Erythroblast (primary cell): ENCODE measurements around the gene GOLGA2.

ENCODE experiments used
- GATA1 ChIP-seq: IDR thresholded peaks from 2 replicates; pipeline ENCODE4 v1.6.1; 2011; ENCODE audit warnings: low read depth, mild to moderate bottlenecking, control low read depth, low read length, moderate library complexity
- POLR2A ChIP-seq: IDR thresholded peaks from 2 replicates; pipeline ENCODE4 v1.6.1; 2011; ENCODE audit warnings: mild to moderate bottlenecking, low read length

DNA sequence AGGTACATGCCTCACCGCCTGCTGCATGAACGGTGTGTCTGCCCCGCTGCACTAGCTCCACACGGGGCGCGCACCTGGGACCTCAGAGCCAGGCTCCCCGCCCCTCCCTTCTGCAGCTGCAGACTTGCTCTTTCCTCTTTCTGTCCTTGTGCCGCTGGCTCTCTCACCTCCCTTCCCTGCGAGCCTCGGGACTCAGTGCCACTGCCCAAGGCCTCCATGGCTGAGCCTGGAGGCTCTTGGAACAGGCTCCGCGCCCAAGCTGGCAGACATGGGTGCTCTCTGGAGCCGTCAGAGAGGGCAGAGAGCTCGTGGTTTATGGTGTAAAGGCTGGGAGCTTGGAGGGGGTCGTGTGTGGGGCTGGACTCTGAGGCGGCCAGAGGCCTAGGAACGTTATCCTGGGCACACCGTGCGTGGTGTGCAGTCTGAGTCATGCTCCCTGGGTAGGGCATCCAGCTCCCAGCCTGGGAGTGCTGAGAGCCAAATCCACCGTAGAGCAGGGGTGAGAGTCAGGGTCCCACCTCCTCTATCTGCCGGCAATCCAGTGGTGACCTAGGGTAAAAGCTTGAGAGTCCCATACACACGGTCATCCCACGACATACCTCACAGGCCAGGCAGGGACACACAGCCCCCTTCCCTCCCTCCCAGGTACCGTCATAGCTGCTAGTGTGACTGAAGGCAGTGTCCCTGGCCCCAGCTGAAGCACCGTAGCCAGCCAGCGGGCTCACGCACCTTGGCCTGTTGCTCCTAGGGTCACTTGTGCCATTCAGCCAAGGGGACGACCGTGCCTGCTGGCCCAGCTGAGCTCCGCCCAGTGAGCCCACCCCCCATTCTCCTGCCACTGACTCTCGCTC lies 22.4 kb downstream of the GOLGA2 start:
- TF ChIP-seq POLR2A (no peak), GATA1 (no peak)
